Measurements from ENCODE around the gene KCTD8.

DNA sequence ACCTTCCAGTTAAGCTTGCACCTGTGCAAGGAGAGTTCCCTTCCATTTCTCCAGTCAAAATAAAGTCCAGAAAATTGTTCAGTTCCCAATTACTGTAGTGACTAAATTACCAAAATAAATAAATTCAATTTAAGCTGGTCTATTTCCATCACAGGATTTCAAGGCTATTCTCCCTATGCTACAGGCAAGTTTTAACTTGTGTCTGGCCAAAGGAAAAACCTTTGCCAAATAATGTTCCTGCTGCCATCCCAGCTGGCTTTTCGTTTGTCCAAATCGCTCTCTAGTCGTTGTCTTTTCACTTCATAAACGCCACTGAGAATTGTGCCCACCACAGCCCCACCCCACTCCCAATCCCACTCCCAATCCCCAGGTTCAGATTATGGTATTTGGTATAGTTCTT, 2.4 kb downstream of the KCTD8 start:
- TF ChIP-seq, protein P1, sequence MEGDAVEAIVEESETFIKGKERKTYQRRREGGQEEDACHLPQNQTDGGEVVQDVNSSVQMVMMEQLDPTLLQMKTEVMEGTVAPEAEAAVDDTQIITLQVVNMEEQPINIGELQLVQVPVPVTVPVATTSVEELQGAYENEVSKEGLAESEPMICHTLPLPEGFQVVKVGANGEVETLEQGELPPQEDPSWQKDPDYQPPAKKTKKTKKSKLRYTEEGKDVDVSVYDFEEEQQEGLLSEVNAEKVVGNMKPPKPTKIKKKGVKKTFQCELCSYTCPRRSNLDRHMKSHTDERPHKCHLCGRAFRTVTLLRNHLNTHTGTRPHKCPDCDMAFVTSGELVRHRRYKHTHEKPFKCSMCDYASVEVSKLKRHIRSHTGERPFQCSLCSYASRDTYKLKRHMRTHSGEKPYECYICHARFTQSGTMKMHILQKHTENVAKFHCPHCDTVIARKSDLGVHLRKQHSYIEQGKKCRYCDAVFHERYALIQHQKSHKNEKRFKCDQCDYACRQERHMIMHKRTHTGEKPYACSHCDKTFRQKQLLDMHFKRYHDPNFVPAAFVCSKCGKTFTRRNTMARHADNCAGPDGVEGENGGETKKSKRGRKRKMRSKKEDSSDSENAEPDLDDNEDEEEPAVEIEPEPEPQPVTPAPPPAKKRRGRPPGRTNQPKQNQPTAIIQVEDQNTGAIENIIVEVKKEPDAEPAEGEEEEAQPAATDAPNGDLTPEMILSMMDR (IDR thresholded peaks at IDR 0.05): no peak
- TF ChIP-seq POLR2AphosphoS5 (IDR thresholded peaks at IDR 0.05; ENCODE audit: low read depth, low read length) (no peak), TCF7L2 (IDR thresholded peaks at IDR 0.05; ENCODE audit: low read depth, low read length) (no peak), SIN3A (IDR thresholded peaks at IDR 0.05; ENCODE audit: borderline replicate concordance, insufficient read depth, low read depth, low read length) (no peak)
- TF ChIP-seq, protein P2, sequence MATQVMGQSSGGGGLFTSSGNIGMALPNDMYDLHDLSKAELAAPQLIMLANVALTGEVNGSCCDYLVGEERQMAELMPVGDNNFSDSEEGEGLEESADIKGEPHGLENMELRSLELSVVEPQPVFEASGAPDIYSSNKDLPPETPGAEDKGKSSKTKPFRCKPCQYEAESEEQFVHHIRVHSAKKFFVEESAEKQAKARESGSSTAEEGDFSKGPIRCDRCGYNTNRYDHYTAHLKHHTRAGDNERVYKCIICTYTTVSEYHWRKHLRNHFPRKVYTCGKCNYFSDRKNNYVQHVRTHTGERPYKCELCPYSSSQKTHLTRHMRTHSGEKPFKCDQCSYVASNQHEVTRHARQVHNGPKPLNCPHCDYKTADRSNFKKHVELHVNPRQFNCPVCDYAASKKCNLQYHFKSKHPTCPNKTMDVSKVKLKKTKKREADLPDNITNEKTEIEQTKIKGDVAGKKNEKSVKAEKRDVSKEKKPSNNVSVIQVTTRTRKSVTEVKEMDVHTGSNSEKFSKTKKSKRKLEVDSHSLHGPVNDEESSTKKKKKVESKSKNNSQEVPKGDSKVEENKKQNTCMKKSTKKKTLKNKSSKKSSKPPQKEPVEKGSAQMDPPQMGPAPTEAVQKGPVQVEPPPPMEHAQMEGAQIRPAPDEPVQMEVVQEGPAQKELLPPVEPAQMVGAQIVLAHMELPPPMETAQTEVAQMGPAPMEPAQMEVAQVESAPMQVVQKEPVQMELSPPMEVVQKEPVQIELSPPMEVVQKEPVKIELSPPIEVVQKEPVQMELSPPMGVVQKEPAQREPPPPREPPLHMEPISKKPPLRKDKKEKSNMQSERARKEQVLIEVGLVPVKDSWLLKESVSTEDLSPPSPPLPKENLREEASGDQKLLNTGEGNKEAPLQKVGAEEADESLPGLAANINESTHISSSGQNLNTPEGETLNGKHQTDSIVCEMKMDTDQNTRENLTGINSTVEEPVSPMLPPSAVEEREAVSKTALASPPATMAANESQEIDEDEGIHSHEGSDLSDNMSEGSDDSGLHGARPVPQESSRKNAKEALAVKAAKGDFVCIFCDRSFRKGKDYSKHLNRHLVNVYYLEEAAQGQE (IDR thresholded peaks at IDR 0.05; ENCODE audit: insufficient read depth in 1 of 2, low read depth in 2 of 2, low read length in 1 of 2): no peak
